Gastroesophageal sphincter (tissue), 3 donors: ENCODE results near the gene COLEC12.

ENCODE experiments used
- EP300 ChIP-seq: sonication (generic); formaldehyde crosslinking; IDR thresholded peaks from one replicate; pipeline ENCODE4 v1.6.1; 2017; ENCODE audit warnings: antibody characterized with exemption, mild to moderate bottlenecking
- TF ChIP-seq, protein P1 (sequence below), 4 experiments: fragments of 200-600 bp in 2 of 4; fragments of 450-650 bp in 2 of 4; sonication (generic) in 1 of 4; IDR thresholded peaks; one replicate each; pipeline ENCODE4 v1.5.1; 2017 to 2019; ENCODE audit warnings: antibody characterized with exemption in 4 of 4, mild to moderate bottlenecking in 2 of 4, moderate library complexity in 2 of 4

DNA sequence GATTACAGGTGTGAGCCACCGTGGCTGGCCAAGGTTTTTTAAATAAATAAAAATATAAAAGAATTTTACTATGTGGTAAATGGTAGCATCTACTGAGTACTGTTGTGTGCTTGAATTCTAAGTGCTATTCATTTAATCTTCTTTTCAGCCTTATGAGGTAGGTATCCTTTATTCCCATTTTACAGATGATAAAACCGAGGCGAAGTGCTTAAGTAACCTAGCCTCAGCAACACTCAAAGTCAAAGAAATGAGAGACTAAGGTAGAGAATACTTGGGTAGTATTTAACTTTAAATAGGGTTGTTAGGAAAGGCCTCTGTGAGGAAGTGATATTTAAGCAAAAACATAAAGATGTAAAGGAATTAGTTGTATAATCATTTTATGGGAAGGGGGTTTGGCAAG, 227.0 kb downstream of the COLEC12 start:
- TF ChIP-seq, protein P1, sequence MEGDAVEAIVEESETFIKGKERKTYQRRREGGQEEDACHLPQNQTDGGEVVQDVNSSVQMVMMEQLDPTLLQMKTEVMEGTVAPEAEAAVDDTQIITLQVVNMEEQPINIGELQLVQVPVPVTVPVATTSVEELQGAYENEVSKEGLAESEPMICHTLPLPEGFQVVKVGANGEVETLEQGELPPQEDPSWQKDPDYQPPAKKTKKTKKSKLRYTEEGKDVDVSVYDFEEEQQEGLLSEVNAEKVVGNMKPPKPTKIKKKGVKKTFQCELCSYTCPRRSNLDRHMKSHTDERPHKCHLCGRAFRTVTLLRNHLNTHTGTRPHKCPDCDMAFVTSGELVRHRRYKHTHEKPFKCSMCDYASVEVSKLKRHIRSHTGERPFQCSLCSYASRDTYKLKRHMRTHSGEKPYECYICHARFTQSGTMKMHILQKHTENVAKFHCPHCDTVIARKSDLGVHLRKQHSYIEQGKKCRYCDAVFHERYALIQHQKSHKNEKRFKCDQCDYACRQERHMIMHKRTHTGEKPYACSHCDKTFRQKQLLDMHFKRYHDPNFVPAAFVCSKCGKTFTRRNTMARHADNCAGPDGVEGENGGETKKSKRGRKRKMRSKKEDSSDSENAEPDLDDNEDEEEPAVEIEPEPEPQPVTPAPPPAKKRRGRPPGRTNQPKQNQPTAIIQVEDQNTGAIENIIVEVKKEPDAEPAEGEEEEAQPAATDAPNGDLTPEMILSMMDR (IDR thresholded peaks at IDR 0.05), result no peak
- no peak for TF ChIP-seq EP300
